LNCaP clone FGC (cell line): ENCODE measurements around the gene LPAR3.

Experiments used
- DNase-seq: peaks from one replicate; pipeline ENCODE4 v3.0.0-alpha.2; 2011; ENCODE audit warnings: low read depth
- H3K4me3 ChIP-seq: 2 replicates; pipeline ENCODE4 v1.5.1; 2011; ENCODE audit warnings: mild to moderate bottlenecking, low read depth, low read length, control low read depth
- CTCF ChIP-seq: IDR thresholded peaks from 2 replicates; pipeline ENCODE4 v1.5.1; 2012; ENCODE audit warnings: mild to moderate bottlenecking; ENCODE audit not compliant: control insufficient read depth, insufficient read depth; ENCODE audit errors: extremely low read depth

Gene LPAR3

GRCh38 chr1:84841971-84842370, 51.0 kb downstream of the LPAR3 start:
- H3K4me3 ChIP-seq = no peak overlapping the region
- no peak for DNase-seq
- no peak for TF ChIP-seq CTCF

- H3K4me3 ChIP-seq = no peak overlapping the region
- no peak for DNase-seq
- no peak for TF ChIP-seq CTCF
Observed at GRCh38 chr1:84840346-84840745, 52.7 kb downstream of the LPAR3 start.

- TF ChIP-seq CTCF = no peak
- peak; percentile 54 for DNase-seq
- H3K4me3 ChIP-seq = no peak overlapping the region
Observed at GRCh38 chr1:84839544-84839943, 53.5 kb downstream of the LPAR3 start.

GRCh38 chr1:84836145-84836544, 56.9 kb downstream of the LPAR3 start:
- no peak for DNase-seq
- H3K4me3 ChIP-seq = no peak overlapping the region
- TF ChIP-seq CTCF = no peak

GRCh38 chr1:84835169-84835568, 57.8 kb downstream of the LPAR3 start:
- H3K4me3 ChIP-seq = no peak overlapping the region
- DNase-seq = peak; percentile 89
- no peak for TF ChIP-seq CTCF

GRCh38 chr1:84834419-84835064, 58.5 kb downstream of the LPAR3 start:
- no peak for TF ChIP-seq CTCF
- peak; percentile 98 for DNase-seq
- H3K4me3 ChIP-seq = no peak overlapping the region

- H3K4me3 ChIP-seq = no peak overlapping the region
- DNase-seq = peak; percentile 66
- TF ChIP-seq CTCF = no peak
Observed at GRCh38 chr1:84833194-84833593, 59.8 kb downstream of the LPAR3 start.
